ENCODE data around the gene CDKN1C.

CDKN1C gene

GRCh38 chr11:2867722-2868505 is 17.7 kb downstream of the CDKN1C start:
- no peak for DNase-seq

- DNase-seq: no peak
Measured at GRCh38 chr11:2867142-2867541, 18.4 kb downstream of the CDKN1C start.

GRCh38 chr11:2865922-2866577 is 19.5 kb downstream of the CDKN1C start:
- DNase-seq: no peak

GRCh38 chr11:2864901-2865300 is 20.7 kb downstream of the CDKN1C start:
- DNase-seq: no peak

- no peak for DNase-seq
Measured at GRCh38 chr11:2863276-2863618, 22.3 kb downstream of the CDKN1C start.

GRCh38 chr11:2862395-2863275 is 22.9 kb downstream of the CDKN1C start:
- DNase-seq: no peak

- no peak for DNase-seq
Measured at GRCh38 chr11:2860636-2861035, 24.9 kb downstream of the CDKN1C start.

GRCh38 chr11:2859699-2860037 is 25.9 kb downstream of the CDKN1C start:
- no peak for DNase-seq

GRCh38 chr11:2858995-2859698 is 26.4 kb downstream of the CDKN1C start:
- DNase-seq: no peak

GRCh38 chr11:2857918-2858317 is 27.7 kb downstream of the CDKN1C start:
- no peak for DNase-seq

- no peak for DNase-seq
Measured at GRCh38 chr11:2857276-2857675, 28.3 kb downstream of the CDKN1C start.

GRCh38 chr11:2855162-2855561 is 30.4 kb downstream of the CDKN1C start:
- no peak for DNase-seq

GRCh38 chr11:2853997-2854560 is 31.5 kb downstream of the CDKN1C start:
- DNase-seq: no peak

- no peak for DNase-seq
Measured at GRCh38 chr11:2853401-2853800, 32.2 kb downstream of the CDKN1C start.

GRCh38 chr11:2849994-2850770 is 35.4 kb downstream of the CDKN1C start:
- no peak for DNase-seq

- DNase-seq: no peak
Measured at GRCh38 chr11:2848497-2848896, 37.1 kb downstream of the CDKN1C start.

- no peak for DNase-seq
Measured at GRCh38 chr11:2847561-2847960, 38.0 kb downstream of the CDKN1C start.

GRCh38 chr11:2846470-2846869 is 39.1 kb downstream of the CDKN1C start:
- DNase-seq: no peak

GRCh38 chr11:2846056-2846455 is 39.5 kb downstream of the CDKN1C start:
- no peak for DNase-seq

GRCh38 chr11:2844996-2845395 is 40.6 kb downstream of the CDKN1C start:
- DNase-seq: no peak

GRCh38 chr11:2844116-2844842 is 41.3 kb downstream of the CDKN1C start:
- DNase-seq: no peak

Data from CD4-positive, alpha-beta T cell treated with Interferon alpha-2 for 1 hour (primary cell).